Occipital lobe (tissue), 2 donors: ENCODE measurements around the gene FNDC8. TPM values are rescaled to one million over a fixed set of nuclear protein-coding genes. Genes with fewer than 3 reads are reported as not detected.
A peak's percentile ranks its signal among the peaks of the same experiment; 100 is the strongest.
"Not testable (repeated sequence)": the region's sequence is repeated elsewhere in the genome, so short reads cannot be mapped to it uniquely, and the experiment has no call there.

Source experiments
- DNase-seq: peaks from one replicate; lab custom pipeline; 2025; lab: John Stamatoyannopoulos, UW
- total RNA-seq: library from RNA; depleted of rRNA; stranded (reverse); fragments of >200 nt; gene quantifications from one replicate; pipeline ENCODE4 v1.2.3, GENCODE V29; 2014

FNDC8 gene
- total RNA-seq, 1 donor from 2014 or later = not detected

DNA sequence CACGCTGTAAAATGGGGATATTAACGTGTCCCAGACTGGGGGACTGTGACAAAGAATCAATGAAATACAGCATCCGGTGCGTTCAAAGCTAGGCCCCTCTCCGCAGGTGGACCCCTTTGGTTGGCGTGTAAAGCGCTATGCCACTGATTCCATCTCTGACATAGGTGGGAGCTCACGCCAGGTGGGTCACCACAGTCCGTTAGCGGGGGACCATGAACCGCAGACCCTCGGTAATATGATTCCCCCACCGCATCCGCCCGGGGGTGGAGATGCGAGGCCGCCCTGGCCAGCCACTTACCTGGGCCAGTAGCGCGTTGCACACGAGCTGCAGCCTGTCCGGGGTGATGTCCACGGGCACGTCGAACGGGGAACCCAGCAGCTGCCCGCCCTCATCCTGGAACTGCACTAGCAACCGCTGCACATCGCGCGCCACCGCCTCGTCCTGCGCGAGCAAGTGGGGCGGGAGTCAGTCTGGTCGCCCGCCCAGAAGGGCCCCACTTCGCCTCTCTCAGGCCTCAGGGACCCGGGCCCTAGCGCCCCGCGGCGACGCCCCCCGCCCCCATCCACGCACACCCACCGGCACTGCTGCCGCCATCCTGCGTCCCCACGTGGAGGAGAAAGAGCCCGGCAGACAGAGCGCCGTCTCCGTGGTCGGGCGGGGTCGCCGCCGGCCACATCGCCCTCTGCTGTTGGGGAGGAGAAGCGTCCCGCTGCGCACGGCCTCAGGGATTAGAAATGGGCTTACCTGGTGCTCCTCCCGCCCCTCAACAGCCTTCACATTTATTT, 20.5 kb downstream of the FNDC8 start, which contains the start of gene NLE1:
Gene NLE1 (minus strand): TSS at position 623 of the 786 bp plus-strand sequence. CDS start 28 bp downstream, at position 595.
- peak; percentile 63 for DNase-seq

GRCh38 chr17:35142467-35142796, 21.0 kb downstream of the FNDC8 start:
- DNase-seq = no peak

- no peak for DNase-seq
Observed at GRCh38 chr17:35144840-35145239, 23.4 kb downstream of the FNDC8 start.

GRCh38 chr17:35146214-35146833, 24.9 kb downstream of the FNDC8 start:
- no peak for DNase-seq

- no peak for DNase-seq
Observed at GRCh38 chr17:35147375-35147905, 26.0 kb downstream of the FNDC8 start, which contains the start of gene UNC45B. Gene UNC45B (plus strand): TSS chr17:35147817. CDS start chr17:35148264, 447 bp downstream.

GRCh38 chr17:35148144-35148543, 26.7 kb downstream of the FNDC8 start:
- no peak for DNase-seq

GRCh38 chr17:35149941-35150340, 28.5 kb downstream of the FNDC8 start:
- DNase-seq = no peak

GRCh38 chr17:35151080-35151479, 29.7 kb downstream of the FNDC8 start:
- not testable (repeated sequence) for DNase-seq

DNA sequence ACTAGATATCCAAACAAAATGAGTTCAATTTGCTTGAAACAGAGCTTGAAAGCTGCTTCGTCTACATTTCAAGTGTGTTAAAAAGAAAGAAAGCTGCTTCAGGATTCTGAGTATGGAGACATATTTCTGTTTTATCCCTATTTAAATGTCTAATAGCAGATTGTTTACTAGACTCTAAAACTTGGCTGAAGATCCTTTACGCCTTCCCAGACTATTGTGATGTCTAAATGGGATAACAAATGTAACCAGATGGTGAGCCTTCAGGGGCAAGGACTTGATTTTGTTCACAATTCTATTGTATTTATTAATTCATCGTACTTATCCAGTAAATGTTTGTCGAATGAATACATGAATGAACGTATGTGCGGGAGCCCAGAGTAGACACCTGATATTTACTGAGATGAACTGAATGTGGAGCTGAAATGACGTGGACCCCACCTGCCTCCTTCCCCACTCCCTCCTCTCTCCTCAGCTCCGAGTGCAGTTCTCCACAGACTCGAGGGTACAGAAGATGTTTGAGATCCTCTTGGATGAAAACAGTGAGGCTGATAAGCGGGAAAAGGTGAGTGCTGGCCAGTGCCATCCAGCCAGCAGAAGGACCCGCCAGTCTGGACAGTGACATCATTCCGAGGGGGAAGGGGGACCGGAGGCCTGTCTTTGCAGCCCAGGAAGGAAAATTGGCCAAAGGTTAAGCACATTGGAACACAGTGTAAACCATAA, 31.2 kb downstream of the FNDC8 start:
- no peak for DNase-seq

DNA sequence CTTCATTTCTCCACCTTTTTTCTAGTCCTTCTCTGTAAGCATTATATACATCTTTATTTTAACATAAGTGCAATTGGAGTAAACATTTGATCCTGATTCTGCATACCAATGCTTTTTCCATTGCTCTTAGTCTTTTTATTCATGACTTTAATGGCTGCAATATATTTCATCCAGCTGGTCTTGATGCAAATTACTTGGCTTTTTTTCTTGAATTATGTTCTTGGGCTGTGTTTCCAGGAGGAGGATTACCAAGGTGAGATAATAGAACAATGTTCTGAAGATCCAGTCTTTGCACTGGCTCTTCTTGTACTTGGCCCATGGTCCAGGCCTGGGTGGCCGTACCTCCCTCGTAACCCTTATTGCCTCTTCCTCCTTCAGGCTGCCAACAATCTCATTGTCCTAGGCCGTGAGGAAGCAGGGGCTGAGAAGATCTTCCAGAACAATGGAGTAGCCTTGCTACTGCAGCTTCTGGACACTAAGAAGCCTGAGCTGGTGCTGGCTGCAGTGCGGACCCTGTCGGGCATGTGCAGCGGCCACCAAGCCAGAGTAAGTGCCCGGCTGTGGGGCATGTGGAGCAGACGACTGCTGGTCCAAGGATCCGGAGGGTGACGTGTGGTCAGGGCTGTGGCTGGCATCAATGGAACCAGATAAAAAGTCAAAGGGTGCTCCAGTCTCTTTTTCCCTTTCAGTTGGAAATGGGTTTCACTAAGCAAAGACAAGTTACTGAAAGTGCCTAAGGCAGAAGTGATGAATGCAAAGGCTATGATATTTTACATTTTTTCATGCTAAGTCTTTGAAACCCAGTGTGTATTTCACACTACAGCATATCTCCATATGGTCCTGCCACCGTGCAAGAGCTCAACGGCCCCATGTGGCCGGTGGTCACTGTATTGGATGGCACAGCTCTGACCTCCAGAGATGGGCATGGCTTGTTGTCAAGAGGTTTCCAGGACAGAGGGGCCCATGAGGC, 33.1 kb downstream of the FNDC8 start:
- no peak for DNase-seq

DNA sequence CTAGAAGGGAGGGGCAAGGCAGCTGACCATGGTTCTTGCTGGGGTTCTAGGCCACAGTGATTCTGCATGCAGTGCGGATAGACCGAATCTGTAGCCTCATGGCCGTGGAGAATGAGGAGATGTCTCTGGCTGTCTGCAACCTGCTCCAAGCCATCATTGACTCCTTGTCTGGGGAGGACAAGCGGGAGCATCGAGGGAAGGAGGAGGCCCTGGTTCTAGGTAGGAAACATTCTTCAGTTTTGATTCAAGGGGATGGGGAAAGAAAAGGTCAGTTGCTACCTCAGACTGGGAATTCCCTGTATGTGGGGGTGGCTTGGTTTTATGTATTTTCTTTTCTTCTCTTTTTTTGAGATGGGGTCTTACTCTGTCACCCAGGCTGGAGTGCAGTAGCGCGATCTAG, 33.8 kb downstream of the FNDC8 start:
- DNase-seq = no peak

DNA sequence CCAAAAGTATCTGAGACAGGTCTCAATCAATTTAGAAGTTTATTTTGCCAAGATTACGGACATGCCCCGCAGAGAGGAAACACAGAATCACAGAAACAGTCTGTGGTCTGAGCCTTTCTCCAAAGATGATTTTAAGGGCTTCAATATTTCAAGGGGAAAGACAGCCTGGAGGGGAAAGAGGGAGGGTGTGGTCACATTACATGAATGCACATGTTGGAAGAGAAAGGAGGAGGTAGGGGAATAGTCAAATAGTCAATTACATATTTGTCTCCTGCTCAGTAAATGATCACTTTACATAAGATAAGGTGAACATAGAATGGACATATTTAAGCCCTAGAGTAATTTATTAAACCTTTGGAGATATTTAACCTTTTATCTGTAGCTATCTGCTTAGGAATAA, 38.5 kb downstream of the FNDC8 start:
- no peak for DNase-seq

- DNase-seq = no peak
Observed at GRCh38 chr17:35160354-35161201, 39.2 kb downstream of the FNDC8 start.

- no peak for DNase-seq
Observed at GRCh38 chr17:35161281-35161761, 39.9 kb downstream of the FNDC8 start.

DNA sequence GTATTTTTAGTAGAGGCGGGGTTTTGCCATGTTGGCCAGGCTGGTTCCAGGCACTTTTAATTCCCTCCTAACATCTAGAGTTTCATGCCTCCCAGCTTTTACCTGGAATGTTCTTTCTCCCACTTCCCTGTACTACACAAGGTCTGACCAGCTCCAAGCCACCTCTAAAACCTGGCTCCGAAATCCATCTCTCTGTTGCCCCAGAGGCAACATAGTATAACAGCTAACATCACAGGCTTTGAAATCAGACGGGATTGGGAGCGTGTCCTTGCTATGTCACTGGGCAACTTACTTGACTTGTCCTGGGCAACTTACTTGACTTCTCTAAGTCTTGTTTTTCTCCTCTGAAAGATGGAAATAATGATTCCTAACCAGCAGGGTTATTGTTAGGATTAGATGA, 41.3 kb downstream of the FNDC8 start:
- no peak for DNase-seq

DNA sequence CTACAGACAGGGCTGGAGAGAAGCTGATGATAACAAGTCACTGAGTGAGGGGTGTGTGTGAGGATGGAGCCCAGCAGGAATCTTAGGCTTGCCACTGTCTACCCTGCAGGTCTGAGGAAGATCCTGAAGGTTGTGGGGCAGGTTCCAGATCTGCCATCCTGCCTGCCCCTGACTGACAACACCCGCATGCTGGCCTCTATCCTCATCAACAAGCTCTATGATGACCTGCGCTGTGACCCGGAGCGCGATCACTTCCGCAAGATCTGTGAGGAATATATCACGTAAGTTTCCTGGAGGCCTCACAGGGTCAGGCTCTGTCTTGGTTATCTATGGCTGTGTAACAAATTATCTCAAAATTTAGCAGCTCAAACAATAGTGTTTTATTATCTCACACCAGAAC, 42.5 kb downstream of the FNDC8 start:
- DNase-seq = no peak

DNA sequence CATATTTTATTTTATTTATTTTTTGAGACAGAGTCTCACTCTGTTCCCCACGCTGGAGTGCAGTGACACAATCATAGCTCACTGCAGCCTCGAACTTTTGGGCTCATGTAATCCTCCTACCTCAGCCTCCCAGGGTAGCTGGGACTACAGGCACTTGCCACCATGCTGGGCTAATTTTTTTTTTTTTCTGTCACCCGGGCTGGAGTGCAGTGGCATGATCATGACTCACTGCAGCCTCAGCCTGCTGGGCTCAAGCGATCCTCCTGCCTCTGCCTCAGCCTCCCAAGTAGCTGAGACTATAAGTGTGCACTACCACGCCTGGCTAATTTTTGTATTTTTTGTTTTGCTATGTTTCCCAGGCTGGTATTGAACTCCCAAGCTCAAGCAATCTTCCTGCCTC, 43.3 kb downstream of the FNDC8 start:
- no peak for DNase-seq

GRCh38 chr17:35166526-35166925, 45.1 kb downstream of the FNDC8 start:
- no peak for DNase-seq

DNA sequence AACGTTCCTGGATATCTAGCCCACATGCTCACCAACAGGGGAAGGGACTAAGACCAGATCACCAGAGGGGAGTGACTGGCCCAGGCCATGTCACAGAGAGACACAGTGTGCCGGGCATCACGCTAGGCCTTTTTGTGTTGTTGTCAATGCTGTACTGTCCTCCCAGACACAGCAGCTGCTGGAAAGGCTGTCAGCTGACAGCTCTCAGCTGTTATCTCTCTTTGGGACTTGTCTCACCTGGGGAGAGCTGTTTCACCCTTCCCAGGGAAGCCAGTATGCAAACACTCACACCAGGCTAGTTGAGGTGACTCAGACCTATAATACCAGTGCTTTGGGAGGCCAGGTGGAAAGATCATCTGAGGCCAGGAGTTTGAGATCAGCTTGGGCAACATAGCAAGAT, 45.6 kb downstream of the FNDC8 start:
- DNase-seq = no peak

- DNase-seq = no peak
Observed at GRCh38 chr17:35167666-35168065, 46.3 kb downstream of the FNDC8 start.
